NCI-H2107 treated with DMSO at 0.1 percent for 48 hours (cell line): Measurements from ENCODE around the gene MOG.
A peak's percentile ranks its signal among the peaks of the same experiment; 100 is the strongest.
"Not testable (repeated sequence)": the region's sequence is repeated elsewhere in the genome, so short reads cannot be mapped to it uniquely, and the experiment has no call there.

Experiments
- DNase-seq: peaks from one replicate; lab custom pipeline; 2025; ENCODE audit not compliant: unreplicated experiment; lab: John Stamatoyannopoulos, UW

The MOG gene

GRCh38 chr6:29637247-29637646 lies 19.6 kb upstream of the MOG start:
- no peak for DNase-seq

- DNase-seq = no peak
Observed at GRCh38 chr6:29641430-29642148, 15.3 kb upstream of the MOG start.

- DNase-seq = peak; percentile 3
Observed at GRCh38 chr6:29647927-29648642, 8.8 kb upstream of the MOG start.

- peak; percentile 89 for DNase-seq
Observed at GRCh38 chr6:29649701-29650673, 6.9 kb upstream of the MOG start.

GRCh38 chr6:29651413-29652197 lies 5.3 kb upstream of the MOG start:
- DNase-seq = no peak

GRCh38 chr6:29652198-29652584 lies 4.7 kb upstream of the MOG start:
- no peak for DNase-seq

- DNase-seq = peak; percentile 28
Observed at GRCh38 chr6:29653452-29654038, 3.3 kb upstream of the MOG start.

GRCh38 chr6:29655658-29656057 lies 1.2 kb upstream of the MOG start:
- DNase-seq = no peak

- no peak for DNase-seq
Observed at GRCh38 chr6:29656157-29656556, 735 bp upstream of the MOG start.

GRCh38 chr6:29661071-29661470 lies 4.2 kb downstream of the MOG start:
- no peak for DNase-seq

- DNase-seq = not testable (repeated sequence)
Observed at GRCh38 chr6:29661502-29662141, 4.7 kb downstream of the MOG start.

GRCh38 chr6:29663300-29664042 lies 6.6 kb downstream of the MOG start:
- DNase-seq = no peak

GRCh38 chr6:29665942-29666825 lies 9.3 kb downstream of the MOG start:
- no peak for DNase-seq

GRCh38 chr6:29666826-29667130 lies 9.9 kb downstream of the MOG start:
- DNase-seq = no peak

GRCh38 chr6:29667158-29667557 lies 10.3 kb downstream of the MOG start:
- DNase-seq = no peak

- DNase-seq = no peak
Observed at GRCh38 chr6:29671026-29671425, 14.1 kb downstream of the MOG start.

GRCh38 chr6:29672116-29672515 lies 15.2 kb downstream of the MOG start:
- not testable (repeated sequence) for DNase-seq

GRCh38 chr6:29673161-29673560 lies 16.3 kb downstream of the MOG start:
- no peak for DNase-seq
